GM18868 (cell line): ENCODE data around the gene CASQ2.
A peak's percentile ranks its signal among the peaks of the same experiment; 100 is the strongest.
"Not testable (repeated sequence)": the region's sequence is repeated elsewhere in the genome, so short reads cannot be mapped to it uniquely, and the experiment has no call there.

Experiments used
- ATAC-seq: cut with Tn5 transposase; IDR thresholded peaks from one replicate; pipeline ENCODE4 v1.9.1; 2021; ENCODE audit warnings: mild to moderate bottlenecking, moderate library complexity; ENCODE audit not compliant: unreplicated experiment

The CASQ2 gene

GRCh38 chr1:115781343-115781742 is 12.8 kb upstream of the CASQ2 start:
- no peak for ATAC-seq

- ATAC-seq: not testable (repeated sequence)
These were observed 12.1 kb upstream of the CASQ2 start for GRCh38 chr1:115780655-115781054.

GRCh38 chr1:115779075-115779474 is 10.6 kb upstream of the CASQ2 start:
- not testable (repeated sequence) for ATAC-seq

- peak; percentile 94 for ATAC-seq
These were observed 3.4 kb upstream of the CASQ2 start for GRCh38 chr1:115771847-115772457.

GRCh38 chr1:115771094-115771846 is 2.8 kb upstream of the CASQ2 start:
- ATAC-seq: no peak

- no peak for ATAC-seq
These were observed 1.1 kb downstream of the CASQ2 start for GRCh38 chr1:115767403-115767802.

- ATAC-seq: no peak
These were observed 3.4 kb downstream of the CASQ2 start for GRCh38 chr1:115765091-115765490.

- ATAC-seq: no peak
These were observed 4.0 kb downstream of the CASQ2 start for GRCh38 chr1:115764541-115764940.

- ATAC-seq: no peak
These were observed 5.7 kb downstream of the CASQ2 start for GRCh38 chr1:115762779-115763178.

GRCh38 chr1:115761601-115762302 is 6.8 kb downstream of the CASQ2 start:
- ATAC-seq: no peak

GRCh38 chr1:115757856-115758255 is 10.7 kb downstream of the CASQ2 start:
- ATAC-seq: no peak

GRCh38 chr1:115757326-115757725 is 11.2 kb downstream of the CASQ2 start:
- no peak for ATAC-seq

- ATAC-seq: no peak
These were observed 12.8 kb downstream of the CASQ2 start for GRCh38 chr1:115755456-115756370.

GRCh38 chr1:115753830-115754229 is 14.7 kb downstream of the CASQ2 start:
- no peak for ATAC-seq

GRCh38 chr1:115753361-115753760 is 15.2 kb downstream of the CASQ2 start:
- ATAC-seq: no peak

- no peak for ATAC-seq
These were observed 19.9 kb downstream of the CASQ2 start for GRCh38 chr1:115748401-115749150.

- no peak for ATAC-seq
These were observed 22.4 kb downstream of the CASQ2 start for GRCh38 chr1:115746021-115746690.

- no peak for ATAC-seq
These were observed 23.8 kb downstream of the CASQ2 start for GRCh38 chr1:115744646-115745275.

- no peak for ATAC-seq
These were observed 27.7 kb downstream of the CASQ2 start for GRCh38 chr1:115740811-115741210.
